Glomerular endothelial cell (primary cell): ENCODE data around the gene MARK1. TPM values are rescaled to one million over a fixed set of nuclear protein-coding genes. Genes with fewer than 3 reads are reported as not detected.

Source experiments
- DNase-seq: peaks from one replicate; pipeline ENCODE4 v3.0.0-alpha.2; 2011; ENCODE audit warnings: low read depth, low spot score; ENCODE audit errors: extremely low read depth
- total RNA-seq: library from RNA; depleted of rRNA; stranded (reverse); fragments of >200 nt; gene quantifications from 2 replicates; pipeline ENCODE4 v1.2.3, GENCODE V29; 2015

The MARK1 gene
- total RNA-seq, result 2.6 and 3.1 TPM in 2 replicates

- DNase-seq, result no peak
These were observed at the start of gene MARK1 for GRCh38 chr1:220527908-220528678. Gene MARK1, plus strand, starts transcription at chr1:220528136. Its CDS starts 687 bp downstream, at chr1:220528823.

- no peak for DNase-seq
These were observed 44.2 kb upstream of the MARK1 start for GRCh38 chr1:220483700-220484099.

GRCh38 chr1:220484135-220484534 lies 43.8 kb upstream of the MARK1 start:
- no peak for DNase-seq

- no peak for DNase-seq
These were observed 42.8 kb upstream of the MARK1 start for GRCh38 chr1:220485131-220485530.

- DNase-seq, result no peak
These were observed 42.1 kb upstream of the MARK1 start for GRCh38 chr1:220485791-220486190.

- peak; percentile 42 for DNase-seq
These were observed 40.6 kb upstream of the MARK1 start for GRCh38 chr1:220487297-220487820.

GRCh38 chr1:220491891-220492290 lies 36.0 kb upstream of the MARK1 start:
- DNase-seq, result no peak

- DNase-seq, result no peak
These were observed 30.6 kb upstream of the MARK1 start for GRCh38 chr1:220497220-220497947.

GRCh38 chr1:220498188-220498587 lies 29.7 kb upstream of the MARK1 start:
- no peak for DNase-seq

GRCh38 chr1:220500372-220500771 lies 27.6 kb upstream of the MARK1 start:
- no peak for DNase-seq

- DNase-seq, result no peak
These were observed 23.6 kb upstream of the MARK1 start for GRCh38 chr1:220504329-220504728.

GRCh38 chr1:220507085-220507484 lies 20.9 kb upstream of the MARK1 start:
- no peak for DNase-seq

GRCh38 chr1:220511179-220511578 lies 16.8 kb upstream of the MARK1 start:
- no peak for DNase-seq

GRCh38 chr1:220511785-220512184 lies 16.2 kb upstream of the MARK1 start:
- no peak for DNase-seq

GRCh38 chr1:220513834-220514233 lies 14.1 kb upstream of the MARK1 start:
- no peak for DNase-seq

GRCh38 chr1:220514256-220514655 lies 13.7 kb upstream of the MARK1 start:
- DNase-seq, result no peak

GRCh38 chr1:220516014-220516721 lies 11.8 kb upstream of the MARK1 start:
- DNase-seq, result no peak

GRCh38 chr1:220516722-220517042 lies 11.3 kb upstream of the MARK1 start:
- no peak for DNase-seq

GRCh38 chr1:220521778-220522177 lies 6.2 kb upstream of the MARK1 start:
- DNase-seq, result no peak

GRCh38 chr1:220526294-220526693 lies 1.6 kb upstream of the MARK1 start:
- DNase-seq, result no peak

- no peak for DNase-seq
These were observed 543 bp upstream of the MARK1 start for GRCh38 chr1:220527279-220527907.
